DMS153 treated with DMSO at 0.1 percent for 48 hours (cell line): ENCODE data around the gene SLX9.

Experiments
- DNase-seq: peaks from one replicate; lab custom pipeline; 2025; ENCODE audit not compliant: unreplicated experiment; lab: John Stamatoyannopoulos, UW

SLX9 gene

GRCh38 chr21:44988607-44989536, 49.0 kb downstream of the SLX9 start:
- DNase-seq, result no peak

GRCh38 chr21:44989537-44989886, 49.7 kb downstream of the SLX9 start:
- no peak for DNase-seq

GRCh38 chr21:44989943-44990780, 50.3 kb downstream of the SLX9 start:
- DNase-seq, result no peak

- DNase-seq, result no peak
These were observed 51.1 kb downstream of the SLX9 start for GRCh38 chr21:44990921-44991320.

- DNase-seq, result no peak
These were observed 52.0 kb downstream of the SLX9 start for GRCh38 chr21:44991538-44992483.

GRCh38 chr21:44992608-44993031, 52.8 kb downstream of the SLX9 start:
- DNase-seq, result no peak

- no peak for DNase-seq
These were observed 53.7 kb downstream of the SLX9 start for GRCh38 chr21:44993321-44994046.

GRCh38 chr21:44994047-44994694, 54.3 kb downstream of the SLX9 start:
- no peak for DNase-seq

GRCh38 chr21:44994695-44995342, 55.0 kb downstream of the SLX9 start:
- no peak for DNase-seq

GRCh38 chr21:44995343-44995941, 55.6 kb downstream of the SLX9 start:
- no peak for DNase-seq

- DNase-seq, result no peak
These were observed 56.3 kb downstream of the SLX9 start for GRCh38 chr21:44996096-44996495.

- no peak for DNase-seq
These were observed 56.7 kb downstream of the SLX9 start for GRCh38 chr21:44996501-44996921.

- no peak for DNase-seq
These were observed 57.4 kb downstream of the SLX9 start for GRCh38 chr21:44996983-44997936.

GRCh38 chr21:44998086-44998620, 58.3 kb downstream of the SLX9 start:
- DNase-seq, result no peak

- no peak for DNase-seq
These were observed 59.0 kb downstream of the SLX9 start for GRCh38 chr21:44998621-44999427.

GRCh38 chr21:44999428-44999971, 59.7 kb downstream of the SLX9 start:
- no peak for DNase-seq
